HEK293T (cell line): ENCODE results near the gene MYMX.

Source experiments
- CTCF ChIA-PET: fragments of 350-600 bp; formaldehyde crosslinking; extraction: SDS; loops from one replicate; lab custom pipeline; 2021; ENCODE audit warnings: antibody characterized with exemption, inconsistent platforms; lab: Yijun Ruan, JAX
- POLR2A ChIA-PET: fragments of 350-600 bp; formaldehyde crosslinking; extraction: SDS; loops from one replicate; lab custom pipeline; 2020; ENCODE audit warnings: antibody characterized with exemption, inconsistent platforms; lab: Yijun Ruan, JAX
- DNase-seq: peaks from one replicate; pipeline ENCODE4 v3.0.0; 2012; ENCODE audit warnings: mixed read lengths; ENCODE audit errors: extremely low spot score
- ARNT ChIP-seq: fragments of 450-650 bp; IDR thresholded peaks from 2 replicates; pipeline ENCODE4 v1.6.1; 2017; ENCODE audit warnings: mild to moderate bottlenecking
- BHLHE40 ChIP-seq: fragments of 450-650 bp; IDR thresholded peaks from 2 replicates; pipeline ENCODE4 v1.6.1; 2016; ENCODE audit warnings: mild to moderate bottlenecking, moderate library complexity, borderline replicate concordance
- CTBP1 ChIP-seq: fragments of 450-650 bp; IDR thresholded peaks from 2 replicates; pipeline ENCODE4 v1.6.1; 2016; ENCODE audit warnings: borderline replicate concordance
- ELF4 ChIP-seq: fragments of 450-650 bp; IDR thresholded peaks from 2 replicates; pipeline ENCODE4 v1.6.1; 2017; ENCODE audit warnings: antibody characterized with exemption
- FOXA1 ChIP-seq: fragments of 450-650 bp; IDR thresholded peaks from 2 replicates; pipeline ENCODE4 v1.6.1; 2016; ENCODE audit warnings: mild to moderate bottlenecking
- FOXK2 ChIP-seq: fragments of 450-650 bp; IDR thresholded peaks from 2 replicates; pipeline ENCODE4 v1.6.1; 2016; ENCODE audit warnings: mild to moderate bottlenecking
- FOXM1 ChIP-seq: fragments of 450-650 bp; IDR thresholded peaks from 2 replicates; pipeline ENCODE4 v1.6.1; 2017; ENCODE audit warnings: mild to moderate bottlenecking, borderline replicate concordance
- HDGF ChIP-seq: fragments of 450-650 bp; IDR thresholded peaks from 2 replicates; pipeline ENCODE4 v1.6.1; 2017; ENCODE audit warnings: antibody characterized with exemption, borderline replicate concordance
- L3MBTL2 ChIP-seq: fragments of 450-650 bp; conservative IDR thresholded peaks from 2 replicates; pipeline ENCODE4 v1.6.1; 2016; ENCODE audit warnings: mild to moderate bottlenecking
- LEF1 ChIP-seq: fragments of 450-650 bp; IDR thresholded peaks from 2 replicates; pipeline ENCODE4 v1.6.1; 2017; ENCODE audit warnings: mild to moderate bottlenecking, borderline replicate concordance
- NFRKB ChIP-seq: fragments of 450-650 bp; IDR thresholded peaks from 2 replicates; pipeline ENCODE4 v1.6.1; 2016; ENCODE audit warnings: mild to moderate bottlenecking, moderate library complexity
- PKNOX1 ChIP-seq: fragments of 450-650 bp; IDR thresholded peaks from 2 replicates; pipeline ENCODE4 v1.6.1; 2016
- SP1 ChIP-seq: fragments of 450-650 bp; IDR thresholded peaks from 2 replicates; pipeline ENCODE4 v1.6.1; 2017
- SUZ12 ChIP-seq: fragments of 450-650 bp; IDR thresholded peaks from 2 replicates; pipeline ENCODE4 v1.6.1; 2016; ENCODE audit warnings: mild to moderate bottlenecking
- TARDBP ChIP-seq: fragments of 450-650 bp; IDR thresholded peaks from 2 replicates; pipeline ENCODE4 v1.6.1; 2016
- ZNF384 ChIP-seq: fragments of 450-650 bp; IDR thresholded peaks from 2 replicates; pipeline ENCODE4 v1.6.1; 2016

MYMX gene

GRCh38 chr6:44246663-44247337, 30.1 kb downstream of the MYMX start, which contains the start of gene HSP90AB1:
Gene HSP90AB1, plus strand, starts transcription at chr6:44247101. Its CDS starts 1,529 bp downstream, at chr6:44248630.
- ChIA-PET POLR2A (interaction anchor here (0.5 to 4.9 kb wide), 56 partner anchors 10 to 1317 kb away, joined by 3 to 117 read pairs (median 4); partner anchors contain the start of genes CNPY3, GTPBP2, MYMX and NFKBIE), CTCF (interaction anchor here (0.5 to 1.6 kb wide), 7 partner anchors 9 to 1075 kb away, joined by 3 to 9 read pairs (median 3); no protein-coding TSS in a partner anchor)
- DNase-seq: peak; percentile 90
- TF ChIP-seq ARNT: no peak
- peak; percentile 82; the same call in 1 of the 2 replicates for TF ChIP-seq FOXM1
- TF ChIP-seq L3MBTL2: peak; percentile 67; the same call in 1 of the 2 replicates
- no peak for TF ChIP-seq HDGF
- TF ChIP-seq ZNF384: no peak
- no peak for TF ChIP-seq FOXK2
- TF ChIP-seq FOXA1: no peak
- no peak; the same call in 1 of the 2 replicates for TF ChIP-seq NFRKB
- TF ChIP-seq ELF4: peak; percentile 97
- TF ChIP-seq PKNOX1: no peak
- no peak for TF ChIP-seq SP1
- no peak for TF ChIP-seq SUZ12
- no peak for TF ChIP-seq LEF1
- TF ChIP-seq BHLHE40: no peak
- peak; percentile 26; the same call in 1 of the 2 replicates for TF ChIP-seq CTBP1
- no peak for TF ChIP-seq TARDBP

GRCh38 chr6:44247338-44248302, 30.9 kb downstream of the MYMX start:
- TF ChIP-seq NFRKB: peak; percentile 59; the same call in 1 of the 2 replicates
- TF ChIP-seq LEF1: no peak
- TF ChIP-seq CTBP1: no peak
- 0 out of 2 replicates have a peak, but pooled peaks have one; percentile 33 for TF ChIP-seq L3MBTL2
- TF ChIP-seq ARNT: peak; percentile 91
- TF ChIP-seq PKNOX1: no peak
- TF ChIP-seq FOXK2: no peak
- TF ChIP-seq BHLHE40: no peak
- TF ChIP-seq ZNF384: no peak
- no peak for TF ChIP-seq TARDBP
- no peak for TF ChIP-seq FOXA1
- no peak for TF ChIP-seq ELF4
- TF ChIP-seq HDGF: no peak
- TF ChIP-seq FOXM1: no peak
- TF ChIP-seq SUZ12: no peak
- no peak for TF ChIP-seq SP1

GRCh38 chr6:44248579-44248978, 31.9 kb downstream of the MYMX start:
- no peak for DNase-seq
- ChIA-PET POLR2A (interaction anchor here (4.7 to 4.9 kb wide), 2 partner anchors 8 to 24 kb away, joined by 65 to 117 read pairs; partner anchors contain the start of genes SLC29A1 and SLC35B2), CTCF (interaction anchor here (0.9 kb wide), 1 partner anchor 9 kb away, joined by 3 read pairs; the partner anchor contains the start of gene SLC35B2)
- TF ChIP-seq LEF1 (no peak), FOXA1 (no peak), ZNF384 (no peak), HDGF (no peak)

More at GRCh38 chr6:44247338-44248302, 30.9 kb downstream of the MYMX start:
- DNase-seq: peak; percentile 35
- POLR2A ChIA-PET: interaction anchor here (0.5 to 4.9 kb wide), 42 partner anchors 9 to 618 kb away, joined by 3 to 117 read pairs (median 4); partner anchors contain the start of genes AARS2, GTPBP2, NFKBIE and SLC29A1
- CTCF ChIA-PET: interaction anchor here (1.0 to 1.6 kb wide), 3 partner anchors 9 to 535 kb away, joined by 3 to 9 read pairs (median 3); no protein-coding TSS in a partner anchor

- DNase-seq: no peak
- POLR2A ChIA-PET: no interaction called here
- TF ChIP-seq HDGF: no peak
- no peak for TF ChIP-seq FOXM1
- TF ChIP-seq ZNF384: no peak
- no peak for TF ChIP-seq TARDBP
- CTCF ChIA-PET: interaction anchor here (0.9 kb wide), 1 partner anchor 8 kb away, joined by 3 read pairs; the partner anchor contains the start of gene SLC35B2
Observed at GRCh38 chr6:44249082-44249748, 32.5 kb downstream of the MYMX start.

- POLR2A ChIA-PET: no interaction called here
- TF ChIP-seq SUZ12: no peak
- TF ChIP-seq ELF4: no peak
- no peak for TF ChIP-seq NFRKB
- TF ChIP-seq PKNOX1: no peak
- TF ChIP-seq L3MBTL2: no peak
- TF ChIP-seq LEF1: no peak
- TF ChIP-seq FOXA1: no peak
- TF ChIP-seq ZNF384: no peak
- TF ChIP-seq ARNT: no peak
- no peak for TF ChIP-seq FOXM1
- no peak for TF ChIP-seq SP1
- no peak for TF ChIP-seq TARDBP
- TF ChIP-seq BHLHE40: no peak
- no peak for TF ChIP-seq CTBP1
- TF ChIP-seq HDGF: no peak
- TF ChIP-seq FOXK2: no peak
- DNase-seq: no peak
- CTCF ChIA-PET: no interaction called here
Observed at GRCh38 chr6:44250067-44250717, 33.5 kb downstream of the MYMX start.
